Esophagus squamous epithelium (tissue), 5 donors: ENCODE data around the gene CNTN2. TPM values are rescaled to one million over a fixed set of nuclear protein-coding genes. Genes with fewer than 3 reads are reported as not detected.

ENCODE experiments used
- DNase-seq: peaks from one replicate; lab custom pipeline; 2025; lab: John Stamatoyannopoulos, UW
- H3K27ac ChIP-seq, 4 donors: fragments of 200-600 bp; sonication (generic); one replicate each; pipeline ENCODE4 v1.5.1; 2016 to 2019; ENCODE audit warnings: mild to moderate bottlenecking in 1 of 4
- H3K27me3 ChIP-seq, 4 donors: fragments of 200-600 bp; sonication (generic); 1 replicate in 3 of 4; 2 replicates in 1 of 4; pipeline versions ENCODE4 v1.5.1 to v1.6.0; 2017 to 2021; ENCODE audit warnings: antibody characterized with exemption in 1 of 4
- H3K36me3 ChIP-seq, 3 donors: fragments of 200-600 bp; sonication (generic); one replicate each; pipeline ENCODE4 v1.5.1; 2016 to 2019
- H3K4me1 ChIP-seq, 3 donors: fragments of 200-600 bp; sonication (generic); one replicate each; pipeline ENCODE4 v1.5.1; 2017 to 2019
- H3K4me3 ChIP-seq, 4 donors: fragments of 200-600 bp; sonication (generic); 1 replicate in 3 of 4; 2 replicates in 1 of 4; pipeline ENCODE4 v1.5.1; 2016 to 2019; ENCODE audit warnings: mild to moderate bottlenecking in 2 of 4, moderate library complexity in 1 of 4
- H3K9me3 ChIP-seq, 3 donors: fragments of 200-600 bp; sonication (generic); one replicate each; pipeline ENCODE4 v1.5.1; 2016 to 2019
- CTCF ChIP-seq, 6 experiments: fragments of 450-650 bp in 4 of 6; fragments of 200-600 bp in 2 of 6; sonication (generic) in 2 of 6; IDR thresholded peaks; one replicate each; pipeline ENCODE4 v1.5.1; 2016 to 2019; ENCODE audit warnings: antibody characterized with exemption in 6 of 6, mild to moderate bottlenecking in 4 of 6, moderate library complexity in 4 of 6
- POLR2A ChIP-seq, 4 donors: fragments of 450-650 bp; IDR thresholded peaks; one replicate each; pipeline ENCODE4 v1.6.1; 2017; ENCODE audit warnings: antibody characterized with exemption in 4 of 4, mild to moderate bottlenecking in 4 of 4, moderate library complexity in 3 of 4
- WGBS, 2 donors: methylation state at CpG; one replicate each; pipeline ENCODE4 v1.1.5; 2018; 5-methylcytosine and 5-hydroxymethylcytosine counted together
- intact Hi-C: fragments of 100-400 bp; cut with DNase I; formaldehyde crosslinking; loops from one replicate; pipeline ENCODE4 v1.15.0; 2022
- total RNA-seq, 4 donors: library from RNA; depleted of rRNA; stranded (reverse); fragments of >200 nt; gene quantifications; one replicate each; pipeline ENCODE4 v1.1.0, GENCODE V29; 2016
- donor health status: DM: yes; HTN: yes; CAD: no.

Gene CNTN2
- total RNA-seq, 4 donors from 2014 or later = 0.19 TPM; not detected in 3

GRCh38 chr1:205068001-205068400, 25.0 kb downstream of the CNTN2 start:
- H3K27me3 ChIP-seq = no peaks in the 10 kb centered on the region
- 74 to 90% methylated on average over 4 of the region's 4 CpGs for WGBS, 2 donors
- H3K4me3 ChIP-seq = no peak overlapping the region
- TF ChIP-seq CTCF (IDR thresholded peaks at IDR 0.05) (no peak), POLR2A (IDR thresholded peaks at IDR 0.05) (no peak)
- H3K9me3 ChIP-seq = no peaks in the 10 kb centered on the region
- no peak for DNase-seq
- no peaks in the 10 kb centered on the region for H3K36me3 ChIP-seq
- H3K27ac ChIP-seq = no peak overlapping the region
- intact Hi-C loops = no loop called here
- no peaks in the 10 kb centered on the region for H3K4me1 ChIP-seq

GRCh38 chr1:205068457-205069040, 25.5 kb downstream of the CNTN2 start:
- Histone ChIP-seq H3K4me1 (peaks cover 0 to 5% (median 0%) of the 10 kb centered on the region in 3 donors), H3K9me3 (no peaks in the 10 kb centered on the region), H3K36me3 (no peaks in the 10 kb centered on the region), H3K27ac (no peak overlapping the region), H3K4me3 (no peak overlapping the region), H3K27me3 (no peaks in the 10 kb centered on the region)
- no peak for DNase-seq
- WGBS, 2 donors = 21 to 41% methylated on average over 2 of the region's 2 CpGs
- intact Hi-C loops = no loop called here
- TF ChIP-seq CTCF (IDR thresholded peaks at IDR 0.05) = no peak
- TF ChIP-seq POLR2A (IDR thresholded peaks at IDR 0.05) = no peak

- Histone ChIP-seq H3K27me3 (no peaks in the 10 kb centered on the region), H3K27ac (no peak overlapping the region), H3K9me3 (no peaks in the 10 kb centered on the region), H3K4me1 (peaks cover 0 to 6% (median 0%) of the 10 kb centered on the region in 3 donors), H3K4me3 (no peak overlapping the region), H3K36me3 (no peaks in the 10 kb centered on the region)
- no peak for DNase-seq
- intact Hi-C loops = no loop called here
- 59 to 83% methylated on average over 4 to 9 of the region's 42 CpGs for WGBS, 2 donors
- TF ChIP-seq CTCF (IDR thresholded peaks at IDR 0.05) (no peak), POLR2A (IDR thresholded peaks at IDR 0.05) (no peak)
Measured at GRCh38 chr1:205069371-205070125, 26.5 kb downstream of the CNTN2 start.

- no peak overlapping the region for H3K4me3 ChIP-seq
- DNase-seq = no peak
- no peaks in the 10 kb centered on the region for H3K27me3 ChIP-seq
- H3K27ac ChIP-seq = no peak overlapping the region
- no peaks in the 10 kb centered on the region for H3K9me3 ChIP-seq
- 94% methylated on average over 2 of the region's 2 CpGs for WGBS, 2 donors
- intact Hi-C loops = no loop called here
- TF ChIP-seq CTCF (IDR thresholded peaks at IDR 0.05) = no peak
- no peak for TF ChIP-seq POLR2A (IDR thresholded peaks at IDR 0.05)
- no peaks in the 10 kb centered on the region for H3K36me3 ChIP-seq
- H3K4me1 ChIP-seq = peaks cover 0 to 6% (median 0%) of the 10 kb centered on the region in 3 donors
Measured at GRCh38 chr1:205071028-205071409, 28.0 kb downstream of the CNTN2 start.

GRCh38 chr1:205071801-205072200, 28.8 kb downstream of the CNTN2 start:
- DNase-seq = no peak
- H3K9me3 ChIP-seq = no peaks in the 10 kb centered on the region
- H3K4me1 ChIP-seq = peaks cover 0 to 6% (median 0%) of the 10 kb centered on the region in 3 donors
- 100% methylated on average over 1 of the region's 12 CpGs; no CpG with 5 or more reads in 1 of the 2 donors for WGBS, 2 donors
- intact Hi-C loops = no loop called here
- no peaks in the 10 kb centered on the region for H3K36me3 ChIP-seq
- TF ChIP-seq POLR2A (IDR thresholded peaks at IDR 0.05) = no peak
- no peak for TF ChIP-seq CTCF (IDR thresholded peaks at IDR 0.05)
- H3K27ac ChIP-seq = no peak overlapping the region
- no peaks in the 10 kb centered on the region for H3K27me3 ChIP-seq
- H3K4me3 ChIP-seq = no peak overlapping the region
